VCaP (cell line): ENCODE measurements around the gene PRDM2.
"Not testable (repeated sequence)": the region's sequence is repeated elsewhere in the genome, so short reads cannot be mapped to it uniquely, and the experiment has no call there.

ENCODE experiments used
- H3K27ac ChIP-seq: fragments of 450-650 bp; 2 replicates; pipeline ENCODE4 v1.5.1; 2017
- CTCF ChIP-seq: fragments of 450-650 bp; conservative IDR thresholded peaks from 2 replicates; pipeline ENCODE4 v1.5.1; 2017; ENCODE audit warnings: mild to moderate bottlenecking, moderate library complexity

Gene PRDM2

DNA sequence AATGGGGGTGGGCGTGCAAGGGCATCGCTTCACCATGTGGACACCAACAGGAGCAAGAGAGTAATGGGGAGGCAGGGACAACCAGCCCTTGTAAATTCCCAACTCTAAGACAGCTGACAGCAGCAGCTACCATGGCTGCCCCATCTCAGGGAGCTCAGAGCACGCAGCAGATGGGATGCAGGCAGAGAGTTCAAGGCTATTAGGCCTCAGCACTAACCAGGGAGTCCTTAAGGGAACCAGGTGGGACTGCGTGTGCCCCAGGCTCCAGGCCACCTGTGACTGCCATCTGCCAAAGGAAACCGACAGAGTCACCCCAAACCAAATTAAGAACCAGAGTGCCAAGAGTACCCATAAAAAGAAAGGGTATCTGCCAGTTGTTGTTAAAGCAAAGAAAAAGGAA is 33.7 kb upstream of the PRDM2 start:
- H3K27ac ChIP-seq: no peak overlapping the region
- TF ChIP-seq CTCF: no peak

DNA sequence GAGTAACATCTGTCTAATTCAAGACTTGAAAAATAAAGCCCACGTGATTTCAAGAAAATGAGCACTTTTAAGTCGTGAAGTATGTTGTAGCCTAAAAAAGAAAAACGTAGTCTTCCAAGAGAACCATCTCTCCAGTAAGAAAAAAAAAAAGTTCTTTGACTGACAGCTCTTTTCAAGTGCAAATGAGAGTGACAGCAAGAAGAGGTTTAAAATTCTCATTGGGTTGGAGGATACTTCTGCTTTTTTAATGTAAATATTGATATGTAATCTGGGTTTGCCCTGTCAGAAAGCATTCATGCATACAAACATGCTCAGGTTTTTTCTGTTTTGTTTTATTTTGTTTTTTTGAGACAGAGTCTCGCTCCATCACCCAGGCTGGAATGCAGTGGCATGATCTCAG is 32.3 kb upstream of the PRDM2 start:
- no peak overlapping the region for H3K27ac ChIP-seq
- no peak for TF ChIP-seq CTCF

- H3K27ac ChIP-seq: no peak overlapping the region
- TF ChIP-seq CTCF: no peak
These were observed 25.6 kb upstream of the PRDM2 start for GRCh38 chr1:13674377-13674776.

DNA sequence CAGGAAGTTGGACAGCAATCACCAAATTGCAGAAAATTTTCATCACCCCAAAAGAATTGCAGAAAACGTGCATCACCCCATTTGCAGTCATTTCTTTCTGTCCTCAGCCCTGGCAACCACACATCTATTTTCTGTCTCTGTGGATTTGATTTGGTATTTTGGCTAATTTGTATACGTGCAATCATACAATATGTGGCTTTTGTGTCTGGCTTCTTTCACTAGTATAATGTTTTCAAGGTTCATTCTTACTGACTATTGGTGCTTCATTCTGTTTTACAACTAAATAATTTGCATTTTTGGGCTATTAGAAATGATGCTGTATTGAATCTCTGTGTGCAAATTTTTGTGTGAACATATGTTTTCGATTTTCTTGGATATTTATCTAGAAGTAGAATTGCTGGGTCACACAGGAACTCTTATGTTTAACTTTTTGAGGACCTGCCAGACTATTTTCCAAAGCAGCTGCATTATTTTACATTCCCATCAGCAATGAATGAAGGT is 24.8 kb upstream of the PRDM2 start:
- no peak for TF ChIP-seq CTCF
- H3K27ac ChIP-seq: no peak overlapping the region

DNA sequence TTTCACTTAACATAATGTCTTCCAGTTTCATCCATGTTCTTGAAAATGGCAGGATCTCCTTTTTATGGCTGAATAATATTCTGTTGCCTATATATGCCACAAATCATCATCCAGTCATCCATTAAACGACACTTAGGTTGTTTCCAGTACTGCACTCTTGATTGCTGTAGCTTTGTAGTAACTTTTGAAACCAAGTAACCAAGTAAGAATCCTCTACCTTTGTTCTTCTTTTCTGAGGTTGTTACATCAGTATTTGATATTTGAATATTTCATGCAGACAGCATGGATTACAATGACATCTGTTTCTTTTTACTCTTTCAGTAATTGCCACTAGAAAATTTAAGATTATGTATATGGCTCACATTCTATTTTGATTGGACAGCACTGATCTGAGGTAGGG is 22.1 kb upstream of the PRDM2 start:
- H3K27ac ChIP-seq: no peak overlapping the region
- TF ChIP-seq CTCF: no peak

- no peak for TF ChIP-seq CTCF
- no peak overlapping the region for H3K27ac ChIP-seq
These were observed 20.3 kb upstream of the PRDM2 start for GRCh38 chr1:13679651-13680050.

GRCh38 chr1:13680609-13681008 is 19.4 kb upstream of the PRDM2 start:
- H3K27ac ChIP-seq: not testable (repeated sequence)

DNA sequence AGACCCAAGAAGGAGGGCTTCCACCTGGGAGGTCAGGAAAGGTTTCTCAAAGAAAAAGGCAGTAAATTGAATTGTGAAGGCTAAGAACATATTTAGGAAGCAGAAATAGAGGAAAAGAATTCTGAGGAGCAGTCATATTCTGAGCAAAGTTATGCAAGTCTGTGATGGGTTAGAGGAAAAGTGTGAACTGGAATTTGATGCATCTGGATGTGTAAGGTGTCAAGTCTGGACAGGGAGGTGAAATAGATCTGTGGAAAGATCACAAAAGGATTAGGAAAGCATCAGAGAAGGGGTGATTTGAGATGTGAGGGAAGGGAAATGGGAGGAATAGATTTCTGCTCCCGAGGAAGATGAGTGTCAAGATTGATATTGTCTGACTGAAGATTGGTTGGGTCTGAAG is 18.1 kb upstream of the PRDM2 start:
- TF ChIP-seq CTCF: no peak
- H3K27ac ChIP-seq: no peak overlapping the region
